Activated CD4-positive, alpha-beta T cell treated with anti-CD3 and anti-CD28 coated beads, Interleukin-2, Interleukin-6, amounts not matched to agents 100 ng/mL and 50 ng/mL, durations not matched to agents 16 hours and 8 hours (primary cell): Measurements from ENCODE around the gene TFEB.

ENCODE experiments used
- DNase-seq: peaks from one replicate; pipeline ENCODE4 v3.0.0-alpha.2; 2020

TFEB gene

GRCh38 chr6:41650120-41650519 is 85.3 kb downstream of the TFEB start:
- DNase-seq, result no peak

- DNase-seq, result no peak
Observed at GRCh38 chr6:41649596-41649995, 85.8 kb downstream of the TFEB start.

GRCh38 chr6:41648921-41649320 is 86.5 kb downstream of the TFEB start:
- DNase-seq, result no peak

GRCh38 chr6:41648070-41648585 is 87.3 kb downstream of the TFEB start:
- no peak for DNase-seq

GRCh38 chr6:41647061-41647511 is 88.3 kb downstream of the TFEB start:
- no peak for DNase-seq

- DNase-seq, result no peak
Observed at GRCh38 chr6:41646026-41646795, 89.2 kb downstream of the TFEB start.

- no peak for DNase-seq
Observed at GRCh38 chr6:41645007-41645618, 90.3 kb downstream of the TFEB start.

GRCh38 chr6:41644297-41644879 is 91.0 kb downstream of the TFEB start:
- no peak for DNase-seq

- no peak for DNase-seq
Observed at GRCh38 chr6:41643899-41644269, 91.5 kb downstream of the TFEB start.

GRCh38 chr6:41642960-41643898 is 92.2 kb downstream of the TFEB start:
- no peak for DNase-seq

- no peak for DNase-seq
Observed at GRCh38 chr6:41642090-41642959, 93.1 kb downstream of the TFEB start.

- DNase-seq, result no peak
Observed at GRCh38 chr6:41641352-41641925, 94.0 kb downstream of the TFEB start.

GRCh38 chr6:41640426-41640825 is 95.0 kb downstream of the TFEB start:
- no peak for DNase-seq

- no peak for DNase-seq
Observed at GRCh38 chr6:41639809-41640371, 95.5 kb downstream of the TFEB start.

- DNase-seq, result no peak
Observed at GRCh38 chr6:41638935-41639808, 96.2 kb downstream of the TFEB start.

GRCh38 chr6:41638002-41638934 is 97.1 kb downstream of the TFEB start, which contains the start of gene MDFI:
TSS of gene MDFI (plus strand) at chr6:41638468. CDS start at chr6:41638750, 282 bp downstream.
- no peak for DNase-seq

- no peak for DNase-seq
Observed at GRCh38 chr6:41637194-41638001, 98.0 kb downstream of the TFEB start.

GRCh38 chr6:41636833-41637193 is 98.6 kb downstream of the TFEB start:
- no peak for DNase-seq
